Mesothelial cell of epicardium (in vitro differentiated cells): ENCODE data around the gene DCAF10. TPM values are rescaled to one million over a fixed set of nuclear protein-coding genes. Genes with fewer than 3 reads are reported as not detected.
"Not testable (repeated sequence)": the region's sequence is repeated elsewhere in the genome, so short reads cannot be mapped to it uniquely, and the experiment has no call there.

Experiments
- DNase-seq, 2 experiments: peaks; one replicate each; pipeline ENCODE4 v3.0.0; 2021; ENCODE audit warnings: low spot score in 2 of 2; ENCODE audit not compliant: unreplicated experiment in 2 of 2
- H3K27ac Mint-ChIP-seq: 2 replicates; pipeline ENCODE4 v1.8.0; 2021; ENCODE audit warnings: mixed read lengths
- H3K27me3 Mint-ChIP-seq: 2 replicates; pipeline ENCODE4 v1.8.0; 2021; ENCODE audit warnings: low read depth, mixed read lengths
- H3K36me3 Mint-ChIP-seq: 2 replicates; pipeline ENCODE4 v1.8.0; 2021; ENCODE audit warnings: mixed read lengths
- H3K4me1 Mint-ChIP-seq: 2 replicates; pipeline ENCODE4 v1.8.0; 2021; ENCODE audit warnings: mixed read lengths
- H3K4me3 Mint-ChIP-seq: 2 replicates; pipeline ENCODE4 v1.8.0; 2021; ENCODE audit warnings: mild to moderate bottlenecking, moderate library complexity, mixed read lengths
- H3K9me3 Mint-ChIP-seq: 2 replicates; pipeline ENCODE4 v1.8.0; 2021; ENCODE audit warnings: mixed read lengths
- CTCF ChIP-seq: fragments of 200-600 bp; sonication (generic); IDR thresholded peaks from one replicate; pipeline ENCODE4 v1.5.0; 2021; ENCODE audit warnings: antibody characterized with exemption; ENCODE audit not compliant: unreplicated experiment
- total RNA-seq: library from RNA; stranded (reverse); gene quantifications from 3 replicates; pipeline ENCODE4 v1.2.1, GENCODE V29; 2021

The DCAF10 gene
- 30.9 to 32.8 TPM (median 31.4 TPM) in 3 replicates for total RNA-seq

GRCh38 chr9:37800631-37801286, at the start of gene DCAF10:
TSS of gene DCAF10 (plus strand) at chr9:37800797. CDS start at chr9:37800867, 70 bp downstream.
- peaks cover 28% of the 10 kb centered on the region for H3K4me1 Mint-ChIP-seq
- peak within 1 kb of the TSS; percentile 92 for H3K27ac Mint-ChIP-seq
- peaks cover 4% of the 10 kb centered on the region for H3K9me3 Mint-ChIP-seq
- DNase-seq: peak; percentile 72 to 92
- peaks cover 6% of the 10 kb centered on the region for H3K36me3 Mint-ChIP-seq
- no peak for TF ChIP-seq CTCF
- peaks cover 2% of the 10 kb centered on the region for H3K27me3 Mint-ChIP-seq
- peak within 1 kb of the TSS; percentile 95 for H3K4me3 Mint-ChIP-seq

- H3K27me3 Mint-ChIP-seq: no peaks in the 10 kb centered on the region
- H3K36me3 Mint-ChIP-seq: no peaks in the 10 kb centered on the region
- no peak for DNase-seq
- H3K4me3 Mint-ChIP-seq: peak overlapping the region; percentile 2
- peaks cover 6% of the 10 kb centered on the region for H3K9me3 Mint-ChIP-seq
- no peak for TF ChIP-seq CTCF
- peaks cover 14% of the 10 kb centered on the region for H3K4me1 Mint-ChIP-seq
- no peak overlapping the region for H3K27ac Mint-ChIP-seq
Measured at GRCh38 chr9:37751186-37751585, 49.4 kb upstream of the DCAF10 start.

- H3K36me3 Mint-ChIP-seq, H3K27ac Mint-ChIP-seq, H3K9me3 Mint-ChIP-seq, H3K4me3 Mint-ChIP-seq, H3K27me3 Mint-ChIP-seq, DNase-seq: not testable (repeated sequence)
- H3K4me1 Mint-ChIP-seq: peaks cover 14% of the 10 kb centered on the region
Measured at GRCh38 chr9:37751704-37752103, 48.9 kb upstream of the DCAF10 start.

- peaks cover 10% of the 10 kb centered on the region for H3K4me1 Mint-ChIP-seq
- H3K27me3 Mint-ChIP-seq, H3K9me3 Mint-ChIP-seq, H3K27ac Mint-ChIP-seq, H3K36me3 Mint-ChIP-seq, H3K4me3 Mint-ChIP-seq, DNase-seq: not testable (repeated sequence)
Measured at GRCh38 chr9:37752112-37752511, 48.5 kb upstream of the DCAF10 start.

GRCh38 chr9:37752642-37753488, 47.7 kb upstream of the DCAF10 start:
- H3K27ac Mint-ChIP-seq: peak overlapping the region; percentile 89
- TF ChIP-seq CTCF: no peak
- peaks cover 10% of the 10 kb centered on the region for H3K4me1 Mint-ChIP-seq

GRCh38 chr9:37753489-37754190, 47.0 kb upstream of the DCAF10 start, which contains the start of gene TRMT10B:
TSS of gene TRMT10B (plus strand) at chr9:37753805. CDS start at chr9:37761932, 8,127 bp downstream.
- Mint-ChIP-seq H3K36me3 (no peaks in the 10 kb centered on the region), H3K4me1 (peaks cover 10% of the 10 kb centered on the region), H3K27me3 (no peaks in the 10 kb centered on the region), H3K4me3 (peak within 1 kb of the TSS; percentile 94), H3K27ac (peak within 1 kb of the TSS; percentile 89), H3K9me3 (peaks cover 6% of the 10 kb centered on the region)
- TF ChIP-seq CTCF: no peak
- DNase-seq: peak; percentile 69 to 75

More at GRCh38 chr9:37752642-37753488, 47.7 kb upstream of the DCAF10 start:
- H3K27me3 Mint-ChIP-seq: no peaks in the 10 kb centered on the region
- H3K36me3 Mint-ChIP-seq: no peaks in the 10 kb centered on the region
- DNase-seq: no peak
- H3K4me3 Mint-ChIP-seq: peak overlapping the region; percentile 94
- peaks cover 6% of the 10 kb centered on the region for H3K9me3 Mint-ChIP-seq
